Measurements from ENCODE around the gene LPAR5. TPM values are rescaled to one million over a fixed set of nuclear protein-coding genes. Genes with fewer than 3 reads are reported as not detected.

Gene LPAR5
- total and polyA plus RNA-seq, 2 donors = 2.4 to 3.2 TPM

- Histone ChIP-seq H3K27ac (ENCODE audit: low read depth in 1 of 2, low read length in 1 of 2) (no peak overlapping the region), H3K9me3 (ENCODE audit: control insufficient read depth in 2 of 2, insufficient read depth in 1 of 2, low read length in 1 of 2) (no peaks in the 10 kb centered on the region), H3K4me1 (ENCODE audit: control insufficient read depth in 2 of 2, insufficient read depth in 2 of 2, low read length in 2 of 2) (no peaks in the 10 kb centered on the region), H3K36me3 (ENCODE audit: control insufficient read depth in 2 of 2, insufficient read depth in 2 of 2, low read length in 1 of 2) (peaks cover 86 to 91% of the 10 kb centered on the region in 2 donors), H3K4me3 (ENCODE audit: low read length in 2 of 2) (no peak overlapping the region), H3K27me3 (ENCODE audit: control insufficient read depth in 2 of 2, insufficient read depth in 1 of 2, low read length in 1 of 2) (no peaks in the 10 kb centered on the region)
- 98% methylated on average over 12 of the region's 12 CpGs for WGBS
- DNase-seq (ENCODE audit: low read depth in 6 of 9, low spot score in 9 of 9) = no peak
Measured at GRCh38 chr12:6582959-6583358, 52.8 kb downstream of the LPAR5 start.

DNA sequence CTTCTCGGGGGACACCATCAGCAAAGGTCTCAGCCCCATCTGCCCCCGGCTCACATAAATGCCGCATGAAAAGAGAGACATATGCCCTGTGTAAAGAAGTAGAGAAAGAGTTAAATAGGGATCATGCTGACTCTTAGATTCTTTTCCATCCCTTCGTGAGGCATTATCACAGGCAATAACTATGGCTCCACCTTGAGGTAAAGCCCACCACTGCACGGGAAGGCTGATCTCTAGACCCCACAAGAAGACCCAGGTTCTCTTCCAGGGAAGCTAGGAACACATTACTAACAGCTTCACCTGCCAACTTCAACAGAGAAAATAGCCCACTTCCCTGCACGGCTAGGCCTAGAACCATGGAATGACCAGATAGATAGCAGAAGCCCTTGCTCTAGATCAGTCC lies 53.6 kb downstream of the LPAR5 start:
- Histone ChIP-seq H3K36me3 (ENCODE audit: control insufficient read depth in 2 of 2, insufficient read depth in 2 of 2, low read length in 1 of 2) (peaks cover 86 to 91% of the 10 kb centered on the region in 2 donors), H3K27ac (ENCODE audit: low read depth in 1 of 2, low read length in 1 of 2) (no peak overlapping the region), H3K27me3 (ENCODE audit: control insufficient read depth in 2 of 2, insufficient read depth in 1 of 2, low read length in 1 of 2) (no peaks in the 10 kb centered on the region), H3K9me3 (ENCODE audit: control insufficient read depth in 2 of 2, insufficient read depth in 1 of 2, low read length in 1 of 2) (no peaks in the 10 kb centered on the region), H3K4me3 (ENCODE audit: low read length in 2 of 2) (no peak overlapping the region), H3K4me1 (ENCODE audit: control insufficient read depth in 2 of 2, insufficient read depth in 2 of 2, low read length in 2 of 2) (no peaks in the 10 kb centered on the region)
- 94% methylated on average over 6 of the region's 6 CpGs for WGBS
- DNase-seq (ENCODE audit: low read depth in 6 of 9, low spot score in 9 of 9) = peak in 1 of 9 donors; percentile 27

DNA sequence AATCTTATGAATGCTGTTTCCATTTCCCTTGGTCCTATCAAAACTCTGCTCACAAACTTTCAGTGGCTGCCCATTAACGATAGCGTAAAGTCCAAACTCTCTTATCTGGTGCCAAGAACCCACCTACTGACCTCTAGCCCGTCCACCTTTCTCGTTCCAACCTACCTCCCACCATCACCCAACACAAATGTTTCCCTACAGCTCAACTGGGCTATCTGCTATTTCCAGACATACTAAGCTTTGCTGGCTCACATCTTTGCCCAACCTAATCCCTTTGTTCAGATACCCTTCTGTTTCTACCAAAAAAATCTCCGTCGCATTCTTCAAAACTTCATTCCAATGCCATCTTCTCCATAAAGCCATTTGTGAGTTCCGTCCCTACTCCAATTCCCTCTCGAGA lies 60.1 kb downstream of the LPAR5 start:
- H3K36me3 ChIP-seq (ENCODE audit: control insufficient read depth in 2 of 2, insufficient read depth in 2 of 2, low read length in 1 of 2) = peaks cover 80 to 88% of the 10 kb centered on the region in 2 donors
- WGBS = 97% methylated on average over 8 of the region's 8 CpGs

DNA sequence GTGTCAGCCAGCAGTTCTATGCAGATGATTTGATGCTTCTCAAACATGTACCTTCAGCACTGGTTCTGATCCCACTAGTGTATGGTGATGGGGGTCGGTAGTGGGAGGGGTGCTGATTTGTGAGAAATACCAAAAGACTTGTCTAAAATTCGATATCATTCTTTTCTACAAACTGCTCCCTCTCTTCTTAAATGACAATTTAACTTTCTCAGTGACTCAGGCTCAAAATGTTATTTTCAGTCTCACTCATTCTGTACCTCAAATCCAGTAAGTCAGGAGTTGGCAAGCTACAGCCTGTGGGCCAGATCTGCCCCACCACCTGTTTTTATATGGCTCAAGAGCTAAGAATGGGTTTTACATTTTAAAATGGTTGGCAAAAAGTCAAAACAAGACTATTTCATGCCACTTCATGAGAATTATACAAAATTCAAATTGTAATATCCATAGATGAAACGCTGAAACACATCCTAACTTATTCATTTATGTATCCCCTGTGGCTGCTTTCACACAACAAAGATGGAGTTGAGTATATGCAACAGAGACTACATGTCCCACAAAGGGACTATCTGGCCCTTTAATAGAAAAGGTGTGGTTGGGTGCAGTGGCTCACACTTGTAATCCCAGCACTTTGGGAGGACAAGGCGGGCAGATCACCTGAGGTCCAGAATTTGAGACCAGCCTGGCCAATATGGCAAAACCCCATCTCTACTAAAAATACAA lies 61.0 kb downstream of the LPAR5 start:
- H3K36me3 ChIP-seq (ENCODE audit: control insufficient read depth in 2 of 2, insufficient read depth in 2 of 2, low read length in 1 of 2) = peaks cover 78 to 90% of the 10 kb centered on the region in 2 donors
- WGBS = 97% methylated on average over 4 of the region's 4 CpGs
- H3K27ac ChIP-seq (ENCODE audit: low read depth in 1 of 2, low read length in 1 of 2) = no peak overlapping the region
- no peaks in the 10 kb centered on the region for H3K27me3 ChIP-seq (ENCODE audit: control insufficient read depth in 2 of 2, insufficient read depth in 1 of 2, low read length in 1 of 2)
- H3K4me3 ChIP-seq (ENCODE audit: low read length in 2 of 2) = no peak overlapping the region
- no peak for DNase-seq (ENCODE audit: low read depth in 6 of 9, low spot score in 9 of 9)
- no peaks in the 10 kb centered on the region for H3K4me1 ChIP-seq (ENCODE audit: control insufficient read depth in 2 of 2, insufficient read depth in 2 of 2, low read length in 2 of 2)
- H3K9me3 ChIP-seq (ENCODE audit: control insufficient read depth in 2 of 2, insufficient read depth in 1 of 2, low read length in 1 of 2) = no peaks in the 10 kb centered on the region

More for the DNA sequence above, 60.1 kb downstream of the LPAR5 start:
- Histone ChIP-seq H3K9me3 (ENCODE audit: control insufficient read depth in 2 of 2, insufficient read depth in 1 of 2, low read length in 1 of 2) (no peaks in the 10 kb centered on the region), H3K27me3 (ENCODE audit: control insufficient read depth in 2 of 2, insufficient read depth in 1 of 2, low read length in 1 of 2) (no peaks in the 10 kb centered on the region), H3K4me3 (ENCODE audit: low read length in 2 of 2) (no peak overlapping the region), H3K27ac (ENCODE audit: low read depth in 1 of 2, low read length in 1 of 2) (no peak overlapping the region), H3K4me1 (ENCODE audit: control insufficient read depth in 2 of 2, insufficient read depth in 2 of 2, low read length in 2 of 2) (no peaks in the 10 kb centered on the region)
- DNase-seq (ENCODE audit: low read depth in 6 of 9, low spot score in 9 of 9) = no peak

DNA sequence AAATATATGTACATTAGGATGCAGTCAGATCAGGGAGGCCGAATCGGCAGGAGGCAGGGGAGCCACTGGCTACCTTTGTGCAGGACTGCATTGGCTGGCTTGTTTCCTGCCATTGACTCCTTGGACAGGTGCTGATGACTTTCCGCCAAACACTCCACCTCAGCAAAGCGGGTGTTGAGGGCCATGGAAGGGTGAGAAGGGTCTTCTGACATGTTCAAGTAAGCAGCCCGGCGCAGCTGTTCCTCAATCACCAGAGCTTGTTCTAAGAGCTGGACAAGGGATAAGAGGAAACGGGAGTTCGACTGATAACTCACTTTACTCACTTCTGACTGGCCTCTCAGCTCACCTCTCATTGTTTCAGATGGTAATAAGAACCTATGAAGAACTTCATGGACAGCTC lies 62.8 kb downstream of the LPAR5 start:
- DNase-seq (ENCODE audit: low read depth in 6 of 9, low spot score in 9 of 9) = no peak
- peaks cover 0 to 4% of the 10 kb centered on the region in 2 donors for H3K4me1 ChIP-seq (ENCODE audit: control insufficient read depth in 2 of 2, insufficient read depth in 2 of 2, low read length in 2 of 2)
- H3K27ac ChIP-seq (ENCODE audit: low read depth in 1 of 2, low read length in 1 of 2) = no peak overlapping the region
- 98% methylated on average over 8 of the region's 8 CpGs for WGBS
- H3K9me3 ChIP-seq (ENCODE audit: control insufficient read depth in 2 of 2, insufficient read depth in 1 of 2, low read length in 1 of 2) = no peaks in the 10 kb centered on the region
- no peak overlapping the region for H3K4me3 ChIP-seq (ENCODE audit: low read length in 2 of 2)
- peaks cover 68 to 86% of the 10 kb centered on the region in 2 donors for H3K36me3 ChIP-seq (ENCODE audit: control insufficient read depth in 2 of 2, insufficient read depth in 2 of 2, low read length in 1 of 2)
- no peaks in the 10 kb centered on the region for H3K27me3 ChIP-seq (ENCODE audit: control insufficient read depth in 2 of 2, insufficient read depth in 1 of 2, low read length in 1 of 2)

- DNase-seq (ENCODE audit: low read depth in 6 of 9, low spot score in 9 of 9) = peak in 5 of 9 donors; percentile 24 to 62 (median 49)
- Histone ChIP-seq H3K4me3 (ENCODE audit: low read length in 2 of 2) (no peak overlapping the region), H3K27me3 (ENCODE audit: control insufficient read depth in 2 of 2, insufficient read depth in 1 of 2, low read length in 1 of 2) (no peaks in the 10 kb centered on the region), H3K4me1 (ENCODE audit: control insufficient read depth in 2 of 2, insufficient read depth in 2 of 2, low read length in 2 of 2) (peaks cover 0 to 10% of the 10 kb centered on the region in 2 donors), H3K36me3 (ENCODE audit: control insufficient read depth in 2 of 2, insufficient read depth in 2 of 2, low read length in 1 of 2) (peaks cover 52 to 73% of the 10 kb centered on the region in 2 donors), H3K9me3 (ENCODE audit: control insufficient read depth in 2 of 2, insufficient read depth in 1 of 2, low read length in 1 of 2) (no peaks in the 10 kb centered on the region), H3K27ac (ENCODE audit: low read depth in 1 of 2, low read length in 1 of 2) (peak overlapping the region in 1 of 2 donors; percentile 8)
- 90% methylated on average over 7 of the region's 7 CpGs for WGBS
Measured at GRCh38 chr12:6570264-6570887, 65.4 kb downstream of the LPAR5 start.

GRCh38 chr12:6569786-6570185 lies 66.0 kb downstream of the LPAR5 start:
- DNase-seq (ENCODE audit: low read depth in 6 of 9, low spot score in 9 of 9) = no peak
- peaks cover 46 to 72% of the 10 kb centered on the region in 2 donors for H3K36me3 ChIP-seq (ENCODE audit: control insufficient read depth in 2 of 2, insufficient read depth in 2 of 2, low read length in 1 of 2)
- no peaks in the 10 kb centered on the region for H3K9me3 ChIP-seq (ENCODE audit: control insufficient read depth in 2 of 2, insufficient read depth in 1 of 2, low read length in 1 of 2)
- H3K27ac ChIP-seq (ENCODE audit: low read depth in 1 of 2, low read length in 1 of 2) = no peak overlapping the region
- H3K4me3 ChIP-seq (ENCODE audit: low read length in 2 of 2) = no peak overlapping the region
- peaks cover 0 to 10% of the 10 kb centered on the region in 2 donors for H3K4me1 ChIP-seq (ENCODE audit: control insufficient read depth in 2 of 2, insufficient read depth in 2 of 2, low read length in 2 of 2)
- no peaks in the 10 kb centered on the region for H3K27me3 ChIP-seq (ENCODE audit: control insufficient read depth in 2 of 2, insufficient read depth in 1 of 2, low read length in 1 of 2)
- whole genome bisulfite sequencing = 97% methylated on average over 7 of the region's 7 CpGs

- 96% methylated on average over 12 of the region's 12 CpGs for WGBS
- H3K9me3 ChIP-seq (ENCODE audit: control insufficient read depth in 2 of 2, insufficient read depth in 1 of 2, low read length in 1 of 2) = no peaks in the 10 kb centered on the region
Measured at GRCh38 chr12:6569312-6569711, 66.4 kb downstream of the LPAR5 start.

More at GRCh38 chr12:6569312-6569711, 66.4 kb downstream of the LPAR5 start:
- DNase-seq (ENCODE audit: low read depth in 6 of 9, low spot score in 9 of 9) = no peak
- peaks cover 0 to 10% of the 10 kb centered on the region in 2 donors for H3K4me1 ChIP-seq (ENCODE audit: control insufficient read depth in 2 of 2, insufficient read depth in 2 of 2, low read length in 2 of 2)
- no peaks in the 10 kb centered on the region for H3K27me3 ChIP-seq (ENCODE audit: control insufficient read depth in 2 of 2, insufficient read depth in 1 of 2, low read length in 1 of 2)
- H3K36me3 ChIP-seq (ENCODE audit: control insufficient read depth in 2 of 2, insufficient read depth in 2 of 2, low read length in 1 of 2) = peaks cover 41 to 69% of the 10 kb centered on the region in 2 donors
- H3K4me3 ChIP-seq (ENCODE audit: low read length in 2 of 2) = no peak overlapping the region
- no peak overlapping the region for H3K27ac ChIP-seq (ENCODE audit: low read depth in 1 of 2, low read length in 1 of 2)

All from thymus (tissue), 11 donors.